NOMO-1 treated with dmso at 0.1 percent for 144 hours (cell line): ENCODE data around the gene FGGY.

ENCODE experiments used
- DNase-seq: peaks from one replicate; lab custom pipeline; 2025; ENCODE audit not compliant: unreplicated experiment; lab: John Stamatoyannopoulos, UW

The FGGY gene

DNA sequence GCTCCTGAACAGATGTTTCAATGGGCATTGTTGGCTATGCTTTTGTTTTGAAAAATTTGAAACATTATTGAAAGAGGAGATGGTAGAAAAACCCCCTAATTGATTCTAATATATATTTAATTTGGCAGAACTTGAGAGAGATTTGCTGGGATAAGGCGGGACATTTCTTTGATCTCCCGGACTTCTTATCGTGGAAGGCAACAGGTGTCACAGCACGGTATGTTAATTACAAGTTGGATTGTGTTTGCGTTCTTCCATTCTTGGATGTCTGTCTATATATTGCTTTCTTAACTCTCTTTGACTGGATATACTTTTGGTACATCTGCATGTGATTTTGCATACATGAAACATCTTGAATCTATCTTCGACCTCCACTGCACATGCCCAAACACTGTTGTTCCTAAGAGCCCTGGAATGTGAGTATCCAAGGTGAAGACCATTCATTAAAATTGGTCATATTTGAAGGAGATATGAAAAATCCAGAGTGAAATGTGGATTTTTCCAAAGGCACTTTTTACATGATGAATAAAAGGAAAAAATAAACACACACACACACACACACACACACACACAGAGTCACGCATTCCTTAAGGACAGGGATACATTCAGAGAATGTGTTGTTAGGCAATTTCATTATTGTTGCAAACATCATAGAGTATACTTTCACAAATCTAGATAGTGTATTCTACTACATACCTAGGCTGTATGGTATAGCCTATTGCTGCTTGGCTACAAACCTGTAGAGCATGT, 81.9 kb downstream of the FGGY start:
- DNase-seq: no peak

DNA sequence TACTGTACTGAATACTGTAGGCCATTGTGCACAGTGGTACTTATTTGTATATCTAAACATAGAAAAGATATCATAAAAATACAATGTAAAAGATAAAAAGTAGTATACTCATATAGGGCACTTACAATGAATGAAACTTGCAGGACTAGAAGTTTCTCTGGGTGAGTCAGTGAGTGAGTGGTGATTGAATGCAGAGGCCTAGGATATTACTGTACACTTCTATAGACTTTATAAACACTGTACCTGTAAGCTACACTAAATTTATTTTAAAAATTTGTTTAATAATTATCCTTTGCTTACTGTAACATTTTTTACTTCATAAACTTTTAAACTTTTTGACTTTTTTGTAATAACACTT, 82.5 kb downstream of the FGGY start:
- no peak for DNase-seq

DNA sequence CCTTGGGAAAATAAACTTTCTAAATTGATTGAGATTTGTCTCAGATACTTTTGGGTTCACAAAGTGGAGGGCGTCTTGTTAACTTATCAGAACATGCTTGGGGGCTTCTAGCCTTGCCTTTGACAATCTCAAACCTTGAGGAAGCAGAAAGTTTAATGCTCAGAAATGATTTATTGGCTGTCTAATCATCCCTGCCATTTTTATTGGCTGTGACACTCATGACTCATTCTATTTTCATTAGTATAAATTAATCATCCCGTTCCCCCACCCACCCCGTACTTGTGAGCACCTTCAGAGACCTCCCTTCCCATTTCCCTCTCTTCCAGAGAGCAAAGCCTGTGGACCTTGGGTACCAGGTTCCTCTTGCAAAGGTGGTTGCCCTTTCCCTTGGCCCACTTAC, 87.1 kb downstream of the FGGY start:
- no peak for DNase-seq

- no peak for DNase-seq
Observed at GRCh38 chr1:59384443-59384842, 87.5 kb downstream of the FGGY start.

DNA sequence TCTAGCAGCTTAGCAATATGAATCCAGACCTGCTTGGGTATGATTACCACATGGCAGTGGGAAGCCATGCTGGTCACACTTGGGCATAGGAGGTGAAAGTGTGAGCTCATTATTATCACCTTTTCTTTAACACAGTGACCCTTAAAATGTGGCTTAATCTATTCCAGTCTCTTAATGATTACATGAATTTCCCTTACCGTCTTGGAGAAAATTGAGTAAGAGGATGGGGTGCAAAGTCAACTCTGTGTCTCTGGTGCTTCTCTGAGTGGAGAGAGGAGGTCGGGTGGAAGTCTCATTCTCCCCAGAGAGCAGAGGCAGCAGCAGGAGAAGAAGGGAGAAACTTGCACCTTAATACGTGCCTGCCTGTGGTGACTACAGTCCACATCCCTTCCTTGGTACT, 91.3 kb downstream of the FGGY start:
- DNase-seq: no peak

DNA sequence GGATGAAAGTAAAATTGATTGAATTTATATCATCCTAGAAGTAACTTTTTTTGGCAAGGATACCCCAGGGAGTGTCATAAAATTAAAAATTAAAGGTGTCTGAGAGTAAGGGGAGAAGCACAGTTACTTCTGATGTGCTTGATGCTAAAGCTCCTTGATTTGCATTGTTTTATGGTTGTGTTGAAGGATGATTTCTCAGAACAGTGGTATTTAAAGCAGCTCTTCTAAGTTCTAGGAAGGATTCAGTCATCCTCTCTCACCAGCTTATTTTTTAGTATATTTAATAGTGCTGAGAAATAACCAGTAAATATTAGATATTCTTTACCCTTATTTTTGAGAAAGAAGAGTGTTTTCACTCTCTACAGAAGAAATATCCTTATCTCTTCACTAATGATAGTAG, 93.0 kb downstream of the FGGY start:
- no peak for DNase-seq

DNA sequence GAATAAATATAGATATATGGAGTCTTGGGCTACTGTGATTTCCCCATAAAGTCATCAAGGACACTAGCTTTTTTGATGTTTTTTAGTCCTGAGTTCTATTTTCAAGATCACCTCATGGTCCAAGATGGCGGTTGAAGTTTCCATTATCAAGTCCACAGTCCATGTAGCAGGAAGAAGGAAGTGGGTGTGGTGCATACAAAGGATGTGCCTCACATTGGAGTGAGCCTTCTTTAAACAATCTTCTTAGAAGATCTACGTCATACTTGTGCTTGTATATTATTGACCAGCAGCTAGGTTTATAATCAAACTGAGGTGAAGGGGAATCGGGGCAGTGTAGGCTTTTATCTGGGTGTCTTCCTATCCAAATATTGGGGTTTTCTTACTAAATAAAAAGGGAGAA, 93.4 kb downstream of the FGGY start:
- DNase-seq: no peak

DNA sequence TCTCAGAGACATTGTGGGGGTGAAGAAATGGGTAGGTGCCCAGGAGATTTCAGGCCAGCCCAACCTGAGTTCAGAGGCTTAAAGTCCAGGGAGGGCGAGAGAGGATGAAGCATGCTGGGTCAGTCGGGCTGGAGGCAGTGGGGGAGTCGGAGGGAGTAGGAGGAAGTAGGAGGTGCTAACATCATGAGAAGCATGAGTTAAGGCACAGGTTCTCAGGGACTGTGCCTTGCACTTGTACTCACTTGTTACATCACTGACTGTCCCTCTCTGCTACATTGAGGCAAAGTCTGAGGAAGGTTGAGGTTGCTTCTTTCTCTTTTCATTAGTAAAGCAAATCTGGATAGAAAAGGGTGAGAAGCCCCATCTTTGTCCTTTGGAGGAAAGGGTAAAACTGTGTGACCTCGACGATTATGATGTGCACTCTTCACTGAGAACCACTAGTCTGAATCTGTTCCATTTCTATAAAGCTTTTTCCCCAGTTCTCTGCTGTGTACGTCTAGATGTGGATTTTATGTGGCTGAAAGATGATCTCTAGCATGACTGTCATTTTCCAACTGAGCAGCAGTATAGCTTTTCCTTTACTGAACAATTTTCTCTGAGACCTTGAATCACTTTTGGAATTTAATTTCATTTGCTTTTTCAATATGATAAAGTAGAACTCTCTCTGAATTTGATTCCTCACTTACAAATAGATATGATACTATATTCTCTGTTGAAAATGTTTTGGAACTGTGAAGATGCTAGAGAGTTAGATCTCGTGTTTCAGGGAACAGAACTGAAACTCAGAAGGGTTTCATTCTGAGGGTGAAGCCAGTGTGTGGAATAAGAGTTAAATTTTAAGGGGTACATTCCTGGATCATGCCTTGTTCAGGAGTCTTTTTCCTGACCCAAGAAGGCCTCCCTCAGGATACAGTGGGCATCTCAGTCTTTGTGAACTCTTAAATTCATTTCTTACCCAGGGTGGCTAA, 94.6 kb downstream of the FGGY start:
- DNase-seq: no peak

DNA sequence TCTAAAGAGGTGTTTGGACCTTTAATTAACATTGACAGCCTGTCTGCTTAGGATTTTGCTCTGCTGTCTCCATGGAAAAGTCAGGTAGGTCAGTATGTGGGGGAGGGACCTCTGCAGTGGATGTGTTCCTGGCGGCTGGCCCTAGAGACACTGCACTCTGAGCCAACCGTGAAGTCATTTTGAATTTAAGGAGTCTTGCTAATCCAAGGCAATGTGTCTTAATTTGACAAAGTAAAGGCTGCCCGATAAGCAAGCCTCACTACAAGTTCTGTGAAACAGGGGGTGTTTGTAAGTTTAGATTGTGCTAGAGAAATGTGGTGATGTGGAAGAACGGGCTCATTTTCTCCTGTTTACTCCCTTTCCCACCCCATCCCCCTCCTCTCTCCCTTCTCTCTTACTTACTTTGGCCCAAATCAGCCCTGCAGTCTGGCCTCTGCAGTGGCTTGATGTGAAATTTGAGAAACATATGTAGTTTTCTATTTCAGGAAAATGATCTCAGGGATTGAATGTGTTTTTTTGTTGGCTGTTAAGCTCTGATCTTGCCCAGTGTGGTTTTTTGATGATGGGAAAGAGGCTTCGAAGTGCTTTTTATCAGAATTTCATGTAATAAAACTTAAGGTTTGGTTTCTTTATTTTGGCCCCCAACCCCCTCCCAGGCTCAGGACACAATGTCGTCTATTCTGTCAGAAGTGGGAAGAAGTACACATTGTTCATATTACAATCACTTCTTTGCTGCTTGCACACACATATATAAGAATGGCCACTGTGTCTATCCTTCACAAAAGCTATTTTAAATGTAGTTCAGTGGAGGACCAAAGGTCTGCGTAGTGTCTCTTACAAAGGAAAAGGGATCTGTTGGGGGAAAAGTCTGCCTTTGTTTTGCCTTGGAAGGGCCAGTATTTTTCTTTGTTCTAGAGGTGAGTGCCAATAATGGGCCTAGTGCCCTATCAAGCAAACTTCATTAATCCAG, 96.6 kb downstream of the FGGY start:
- no peak for DNase-seq

DNA sequence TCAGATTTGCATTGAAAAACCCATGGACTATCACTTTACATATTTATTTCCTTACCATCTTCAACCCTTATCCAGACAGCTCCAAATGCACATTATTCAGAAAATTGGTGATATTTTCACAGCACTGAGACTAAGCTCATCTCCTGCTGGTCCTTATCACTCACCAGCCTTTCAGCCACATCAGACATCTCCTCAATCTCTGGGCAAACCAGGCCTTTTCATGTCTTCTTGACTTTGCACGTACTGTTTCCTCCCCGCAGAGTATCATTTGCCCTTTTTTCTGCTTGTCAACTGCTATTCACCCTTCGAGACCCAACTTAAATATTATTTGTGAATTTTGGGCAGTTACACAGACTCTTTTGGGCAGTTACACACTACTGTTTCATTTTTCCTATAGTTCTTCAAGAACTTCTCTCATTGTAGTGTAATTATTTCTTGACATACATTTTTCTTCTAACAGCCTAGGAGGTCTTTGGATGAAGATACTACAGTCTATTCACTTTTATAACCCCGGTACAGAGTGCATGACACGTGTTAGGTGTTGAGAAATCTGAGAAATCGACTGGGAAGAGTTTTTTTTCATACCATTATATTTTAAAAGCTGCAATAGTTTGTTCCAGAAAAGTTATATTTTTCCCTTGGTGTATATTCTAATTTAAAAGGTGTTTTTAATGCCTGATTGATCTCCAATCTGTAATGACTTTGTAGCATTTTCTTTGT, 98.0 kb downstream of the FGGY start:
- DNase-seq: no peak

GRCh38 chr1:59396387-59396786, 99.5 kb downstream of the FGGY start:
- DNase-seq: no peak

GRCh38 chr1:59397139-59397858, 100.4 kb downstream of the FGGY start:
- no peak for DNase-seq

GRCh38 chr1:59399642-59400041, 102.7 kb downstream of the FGGY start:
- no peak for DNase-seq

GRCh38 chr1:59401581-59401980, 104.7 kb downstream of the FGGY start:
- no peak for DNase-seq

GRCh38 chr1:59404796-59405195, 107.9 kb downstream of the FGGY start:
- DNase-seq: no peak

- no peak for DNase-seq
Observed at GRCh38 chr1:59406437-59407164, 109.7 kb downstream of the FGGY start.

DNA sequence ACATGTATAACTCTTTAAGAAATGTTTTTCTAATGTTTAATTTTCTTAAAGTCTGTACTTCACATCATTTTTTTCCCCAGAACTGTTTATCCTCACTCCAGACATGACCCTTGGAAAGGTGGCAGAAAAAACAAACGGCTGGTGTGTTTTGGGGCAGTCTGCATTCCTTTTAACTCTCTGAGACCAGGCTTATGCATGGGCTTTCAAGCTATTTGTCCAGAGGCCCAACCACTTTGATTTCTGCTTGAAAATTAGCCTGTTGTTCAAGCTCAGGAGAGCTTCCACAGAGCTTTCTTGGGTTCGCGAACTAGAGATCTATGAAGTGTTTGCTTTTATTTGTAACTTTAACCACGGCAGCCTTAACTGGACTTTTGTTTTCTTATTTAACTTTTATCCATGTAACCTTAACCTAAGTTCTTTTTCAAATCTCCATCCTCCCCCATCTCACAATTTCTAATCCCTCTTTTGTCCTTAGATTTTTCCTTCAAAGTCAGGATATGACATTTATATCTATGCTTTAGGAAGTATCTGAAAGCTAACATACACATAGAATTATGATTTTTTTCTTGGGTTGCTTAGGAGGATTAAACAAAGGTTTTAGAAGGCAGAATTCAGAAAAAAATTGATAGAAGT, 111.8 kb downstream of the FGGY start:
- DNase-seq: no peak

GRCh38 chr1:59409549-59409948, 112.7 kb downstream of the FGGY start:
- no peak for DNase-seq

GRCh38 chr1:59409986-59410385, 113.1 kb downstream of the FGGY start:
- DNase-seq: no peak
